ENCODE measurements around the gene CHRNB2. TPM values are rescaled to one million over a fixed set of nuclear protein-coding genes. Genes with fewer than 3 reads are reported as not detected.

Gene CHRNB2
- polyA plus RNA-seq, 1 donor (not counting 4 experiments of a cell fraction or from before 2014, with no cell fraction given) = 0.09 TPM

- no peak overlapping the region for H3K4me2 ChIP-seq (ENCODE audit: control insufficient read depth, extremely low read depth, insufficient read depth, low read depth, low read length)
- no peak overlapping the region for H3K27ac ChIP-seq (ENCODE audit: control insufficient read depth, insufficient read depth, low read length)
- DNase-seq (ENCODE audit: low read depth, low spot score) = no peak
- dilution Hi-C loops (cut with MboI; ENCODE audit: extremely low pct_ligation_motif_present, low sequenced_read_pairs) = no loop called here
- H3K4me1 ChIP-seq (ENCODE audit: control insufficient read depth, extremely low read depth, insufficient read depth, low read length) = no peaks in the 10 kb centered on the region
- peaks cover 57 to 70% of the 10 kb centered on the region in 2 experiments for H3K36me3 ChIP-seq (ENCODE audit: control insufficient read depth in 2 of 2, extremely low read depth in 1 of 2, insufficient read depth in 2 of 2, low read length in 2 of 2)
- no peak for FAIRE-seq
- H3K9me1 ChIP-seq (ENCODE audit: control insufficient read depth, extremely low read depth, insufficient read depth, low read length) = no peaks in the 10 kb centered on the region
- peaks cover 3% of the 10 kb centered on the region for H4K20me1 ChIP-seq (ENCODE audit: control insufficient read depth, extremely low read depth, insufficient read depth, low read length)
- TF ChIP-seq, protein P1, sequence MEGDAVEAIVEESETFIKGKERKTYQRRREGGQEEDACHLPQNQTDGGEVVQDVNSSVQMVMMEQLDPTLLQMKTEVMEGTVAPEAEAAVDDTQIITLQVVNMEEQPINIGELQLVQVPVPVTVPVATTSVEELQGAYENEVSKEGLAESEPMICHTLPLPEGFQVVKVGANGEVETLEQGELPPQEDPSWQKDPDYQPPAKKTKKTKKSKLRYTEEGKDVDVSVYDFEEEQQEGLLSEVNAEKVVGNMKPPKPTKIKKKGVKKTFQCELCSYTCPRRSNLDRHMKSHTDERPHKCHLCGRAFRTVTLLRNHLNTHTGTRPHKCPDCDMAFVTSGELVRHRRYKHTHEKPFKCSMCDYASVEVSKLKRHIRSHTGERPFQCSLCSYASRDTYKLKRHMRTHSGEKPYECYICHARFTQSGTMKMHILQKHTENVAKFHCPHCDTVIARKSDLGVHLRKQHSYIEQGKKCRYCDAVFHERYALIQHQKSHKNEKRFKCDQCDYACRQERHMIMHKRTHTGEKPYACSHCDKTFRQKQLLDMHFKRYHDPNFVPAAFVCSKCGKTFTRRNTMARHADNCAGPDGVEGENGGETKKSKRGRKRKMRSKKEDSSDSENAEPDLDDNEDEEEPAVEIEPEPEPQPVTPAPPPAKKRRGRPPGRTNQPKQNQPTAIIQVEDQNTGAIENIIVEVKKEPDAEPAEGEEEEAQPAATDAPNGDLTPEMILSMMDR (optimal IDR thresholded peaks at IDR 0.05 in 1 of 3, IDR thresholded peaks at IDR 0.05 in 1 of 3, conservative IDR thresholded peaks at IDR 0.05 in 1 of 3; ENCODE audit: extremely low read depth in 1 of 3, insufficient read depth in 2 of 3, low read length in 3 of 3) = no peak
- no peak for TF ChIP-seq EZH2 (IDR thresholded peaks at IDR 0.05; ENCODE audit: low read length)
- H3K9ac ChIP-seq (ENCODE audit: control insufficient read depth, extremely low read depth, insufficient read depth, low read length) = no peak overlapping the region
- no peaks in the 10 kb centered on the region for H3K27me3 ChIP-seq (ENCODE audit: control insufficient read depth, extremely low read depth, insufficient read depth, low read length)
- H3K79me2 ChIP-seq (ENCODE audit: control insufficient read depth, insufficient read depth, low read length) = peaks cover 7% of the 10 kb centered on the region
- no peak overlapping the region for H3K4me3 ChIP-seq (ENCODE audit: control insufficient read depth in 2 of 3, extremely low read depth in 1 of 3, insufficient read depth in 2 of 3, low read depth in 1 of 3, low read length in 3 of 3)
- no peaks in the 10 kb centered on the region for H3K9me3 ChIP-seq (ENCODE audit: control insufficient read depth, low read depth, low read length)
- H2AFZ ChIP-seq (ENCODE audit: control insufficient read depth, low read length) = no peak overlapping the region
Measured at GRCh38 chr1:154590756-154591155, 23.2 kb downstream of the CHRNB2 start.

DNA sequence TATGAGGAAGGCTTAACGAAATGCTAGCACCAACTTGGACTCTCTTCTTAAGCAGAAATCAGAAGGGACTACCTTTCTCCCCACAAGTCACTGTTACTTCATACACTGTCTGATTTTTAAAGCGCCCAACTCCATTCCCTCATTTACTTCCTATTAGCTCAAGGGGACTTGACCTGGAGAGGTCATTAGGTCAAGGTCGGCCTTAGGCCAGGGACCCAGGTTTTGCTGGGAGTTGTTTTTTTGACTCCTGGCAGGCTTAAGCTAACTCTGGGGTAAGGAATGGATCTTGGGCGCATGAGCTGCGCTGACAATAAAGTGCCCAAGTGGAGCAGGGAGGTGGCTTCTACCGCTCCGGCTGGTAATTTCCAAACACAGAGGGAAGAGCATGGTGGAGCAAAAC lies 23.6 kb downstream of the CHRNB2 start:
- no peak overlapping the region for H3K4me2 ChIP-seq (ENCODE audit: control insufficient read depth, extremely low read depth, insufficient read depth, low read depth, low read length)
- H3K4me3 ChIP-seq (ENCODE audit: control insufficient read depth in 2 of 3, extremely low read depth in 1 of 3, insufficient read depth in 2 of 3, low read depth in 1 of 3, low read length in 3 of 3) = no peak overlapping the region
- no peaks in the 10 kb centered on the region for H3K9me1 ChIP-seq (ENCODE audit: control insufficient read depth, extremely low read depth, insufficient read depth, low read length)
- H3K27me3 ChIP-seq (ENCODE audit: control insufficient read depth, extremely low read depth, insufficient read depth, low read length) = no peaks in the 10 kb centered on the region
- dilution Hi-C loops (cut with MboI; ENCODE audit: extremely low pct_ligation_motif_present, low sequenced_read_pairs) = no loop called here
- peaks cover 55 to 66% of the 10 kb centered on the region in 2 experiments for H3K36me3 ChIP-seq (ENCODE audit: control insufficient read depth in 2 of 2, extremely low read depth in 1 of 2, insufficient read depth in 2 of 2, low read length in 2 of 2)
- no peak for TF ChIP-seq EZH2 (IDR thresholded peaks at IDR 0.05; ENCODE audit: low read length)
- TF ChIP-seq, protein P1 (optimal IDR thresholded peaks at IDR 0.05 in 1 of 3, IDR thresholded peaks at IDR 0.05 in 1 of 3, conservative IDR thresholded peaks at IDR 0.05 in 1 of 3; ENCODE audit: extremely low read depth in 1 of 3, insufficient read depth in 2 of 3, low read length in 3 of 3) = no peak
- no peak for FAIRE-seq
- DNase-seq (ENCODE audit: low read depth, low spot score) = no peak
- no peak overlapping the region for H2AFZ ChIP-seq (ENCODE audit: control insufficient read depth, low read length)
- peaks cover 3% of the 10 kb centered on the region for H4K20me1 ChIP-seq (ENCODE audit: control insufficient read depth, extremely low read depth, insufficient read depth, low read length)
- H3K9me3 ChIP-seq (ENCODE audit: control insufficient read depth, low read depth, low read length) = no peaks in the 10 kb centered on the region
- H3K79me2 ChIP-seq (ENCODE audit: control insufficient read depth, insufficient read depth, low read length) = peaks cover 7% of the 10 kb centered on the region
- H3K4me1 ChIP-seq (ENCODE audit: control insufficient read depth, extremely low read depth, insufficient read depth, low read length) = no peaks in the 10 kb centered on the region
- H3K27ac ChIP-seq (ENCODE audit: control insufficient read depth, insufficient read depth, low read length) = no peak overlapping the region
- H3K9ac ChIP-seq (ENCODE audit: control insufficient read depth, extremely low read depth, insufficient read depth, low read length) = no peak overlapping the region
